Lower leg skin (tissue), 4 donors: ENCODE data around the gene TAP1. TPM values are rescaled to one million over a fixed set of nuclear protein-coding genes. Genes with fewer than 3 reads are reported as not detected.

ENCODE experiments used
- DNase-seq, 2 donors: peaks; one replicate each; pipeline ENCODE4 v3.0.0-alpha.2; 2019; ENCODE audit warnings: low spot score in 2 of 2
- H3K4me3 ChIP-seq: fragments of 200-600 bp; sonication (generic); 2 replicates; pipeline ENCODE4 v1.5.1; 2017; ENCODE audit warnings: mild to moderate bottlenecking, low read depth; ENCODE audit not compliant: poor library complexity, severe bottlenecking
- POLR2A ChIP-seq, 2 donors: fragments of 450-650 bp; IDR thresholded peaks; one replicate each; pipeline ENCODE4 v1.6.1; 2016 to 2017; ENCODE audit warnings: antibody characterized with exemption in 2 of 2, mild to moderate bottlenecking in 1 of 2, moderate library complexity in 1 of 2
- WGBS, 2 donors: methylation state at CpG; one replicate each; pipeline ENCODE4 v1.1.5; 2018; 5-methylcytosine and 5-hydroxymethylcytosine counted together
- intact Hi-C: fragments of 100-400 bp; cut with DNase I; formaldehyde crosslinking; loops from one replicate; pipeline ENCODE4 v1.15.0; 2023; ENCODE audit warnings: low total_unique reads
- total RNA-seq, 4 donors: library from RNA; depleted of rRNA; stranded (reverse); fragments of >200 nt; gene quantifications; one replicate each; pipeline ENCODE4 v1.1.0, GENCODE V29; 2016
- TF ChIP-seq, protein P1 (sequence below), 3 donors: fragments of 450-650 bp; IDR thresholded peaks; one replicate each; pipeline ENCODE4 v1.5.1; 2016; ENCODE audit warnings: antibody characterized with exemption in 3 of 3, mild to moderate bottlenecking in 3 of 3, moderate library complexity in 2 of 3

The TAP1 gene
- total RNA-seq, 4 donors from 2014 or later = 90.7 to 113 (median 105) TPM

DNA sequence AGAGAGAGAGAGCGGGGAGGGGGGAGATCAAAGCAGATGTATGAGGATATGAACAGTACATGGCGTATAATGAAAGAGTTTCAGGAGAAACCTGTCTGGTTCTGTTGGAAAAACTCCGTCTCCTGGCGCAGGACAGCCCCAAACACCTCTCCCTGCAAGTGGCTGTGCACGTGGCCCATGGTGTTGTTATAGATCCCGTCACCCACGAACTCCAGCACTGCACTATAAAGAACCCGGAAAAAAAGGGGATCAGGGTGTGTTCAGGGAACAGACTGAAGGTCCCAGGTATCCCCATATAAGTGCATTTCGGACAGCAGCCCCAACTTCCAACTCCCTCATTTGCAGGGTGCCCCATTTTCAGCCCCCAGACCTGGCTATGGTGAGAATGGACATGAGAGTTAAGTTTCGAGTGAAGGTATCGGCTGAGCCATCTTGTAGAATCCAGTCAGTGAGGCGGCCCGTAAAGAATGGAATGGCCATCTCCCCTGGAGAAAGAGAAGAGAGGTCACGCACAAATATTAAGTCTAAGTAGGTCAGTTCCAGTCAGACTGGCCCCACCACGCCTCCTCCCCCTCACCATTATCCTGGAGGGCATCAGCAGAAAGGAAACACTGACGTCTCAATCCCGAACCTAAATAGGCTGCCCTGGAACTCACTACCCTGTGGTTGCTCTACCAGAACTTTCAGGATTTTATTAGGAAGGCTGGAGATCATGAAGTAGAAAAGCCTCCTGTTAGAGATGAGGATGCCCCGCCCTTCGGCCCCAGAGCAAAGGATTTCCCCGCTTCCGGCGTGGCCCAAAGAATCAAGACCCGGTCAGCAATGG, 1.3 kb downstream of the TAP1 start:
- peak overlapping the region; percentile 90 for H3K4me3 ChIP-seq
- TF ChIP-seq POLR2A (IDR thresholded peaks at IDR 0.05) = no peak
- TF ChIP-seq, protein P1, sequence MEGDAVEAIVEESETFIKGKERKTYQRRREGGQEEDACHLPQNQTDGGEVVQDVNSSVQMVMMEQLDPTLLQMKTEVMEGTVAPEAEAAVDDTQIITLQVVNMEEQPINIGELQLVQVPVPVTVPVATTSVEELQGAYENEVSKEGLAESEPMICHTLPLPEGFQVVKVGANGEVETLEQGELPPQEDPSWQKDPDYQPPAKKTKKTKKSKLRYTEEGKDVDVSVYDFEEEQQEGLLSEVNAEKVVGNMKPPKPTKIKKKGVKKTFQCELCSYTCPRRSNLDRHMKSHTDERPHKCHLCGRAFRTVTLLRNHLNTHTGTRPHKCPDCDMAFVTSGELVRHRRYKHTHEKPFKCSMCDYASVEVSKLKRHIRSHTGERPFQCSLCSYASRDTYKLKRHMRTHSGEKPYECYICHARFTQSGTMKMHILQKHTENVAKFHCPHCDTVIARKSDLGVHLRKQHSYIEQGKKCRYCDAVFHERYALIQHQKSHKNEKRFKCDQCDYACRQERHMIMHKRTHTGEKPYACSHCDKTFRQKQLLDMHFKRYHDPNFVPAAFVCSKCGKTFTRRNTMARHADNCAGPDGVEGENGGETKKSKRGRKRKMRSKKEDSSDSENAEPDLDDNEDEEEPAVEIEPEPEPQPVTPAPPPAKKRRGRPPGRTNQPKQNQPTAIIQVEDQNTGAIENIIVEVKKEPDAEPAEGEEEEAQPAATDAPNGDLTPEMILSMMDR (IDR thresholded peaks at IDR 0.05) = no peak
- no peak for DNase-seq
- WGBS, 2 donors = 34 to 35% methylated on average over 23 of the region's 23 CpGs
- intact Hi-C loops = no loop called here

DNA sequence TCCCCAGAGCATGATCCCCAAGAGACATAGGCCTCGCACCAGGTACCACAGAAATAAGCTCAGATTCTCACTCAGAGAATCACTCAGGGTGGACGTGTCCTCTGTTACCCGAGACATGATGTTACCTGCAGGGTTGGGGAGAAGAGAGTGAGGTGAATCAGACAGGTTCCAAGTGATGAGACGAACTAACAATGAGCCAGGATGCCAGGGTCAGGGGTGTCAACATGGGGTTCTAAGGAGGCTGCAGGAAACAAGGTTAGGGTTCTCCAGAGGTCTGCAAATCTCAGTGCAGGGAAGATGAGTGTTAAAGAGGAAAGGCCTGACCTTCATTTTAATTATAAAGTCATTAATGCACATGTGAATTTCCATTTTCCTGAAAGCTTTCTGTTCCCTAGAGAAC, 2.5 kb downstream of the TAP1 start:
- TF ChIP-seq POLR2A (IDR thresholded peaks at IDR 0.05) = no peak
- TF ChIP-seq, protein P1 (IDR thresholded peaks at IDR 0.05) = no peak
- intact Hi-C loops = no loop called here
- 80 to 86% methylated on average over 4 of the region's 4 CpGs for WGBS, 2 donors
- no peak for DNase-seq
- no peak overlapping the region for H3K4me3 ChIP-seq

DNA sequence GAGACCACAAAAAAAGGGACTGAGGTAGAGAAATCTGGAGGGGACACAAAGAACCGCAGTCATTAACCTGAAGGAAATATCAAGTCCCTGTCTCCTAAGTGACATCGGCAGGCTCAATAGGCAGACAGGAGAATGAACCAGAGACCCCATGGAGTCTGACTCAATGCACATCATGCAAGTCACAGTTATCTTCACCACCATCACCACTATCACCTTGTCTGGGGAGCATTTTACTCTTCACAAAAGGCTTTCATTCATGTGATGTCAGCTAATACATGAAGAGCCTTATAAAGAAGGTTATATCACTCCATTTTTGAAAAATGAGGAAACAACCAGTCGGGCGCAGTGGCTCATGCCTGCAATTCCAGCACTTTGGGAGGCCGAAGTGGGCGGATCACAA, 4.4 kb downstream of the TAP1 start:
- WGBS, 2 donors = 76 to 85% methylated on average over 6 of the region's 6 CpGs
- no peak overlapping the region for H3K4me3 ChIP-seq
- DNase-seq = no peak
- intact Hi-C loops = no loop called here
- no peak for TF ChIP-seq POLR2A (IDR thresholded peaks at IDR 0.05)
- TF ChIP-seq, protein P1 (IDR thresholded peaks at IDR 0.05) = no peak

DNA sequence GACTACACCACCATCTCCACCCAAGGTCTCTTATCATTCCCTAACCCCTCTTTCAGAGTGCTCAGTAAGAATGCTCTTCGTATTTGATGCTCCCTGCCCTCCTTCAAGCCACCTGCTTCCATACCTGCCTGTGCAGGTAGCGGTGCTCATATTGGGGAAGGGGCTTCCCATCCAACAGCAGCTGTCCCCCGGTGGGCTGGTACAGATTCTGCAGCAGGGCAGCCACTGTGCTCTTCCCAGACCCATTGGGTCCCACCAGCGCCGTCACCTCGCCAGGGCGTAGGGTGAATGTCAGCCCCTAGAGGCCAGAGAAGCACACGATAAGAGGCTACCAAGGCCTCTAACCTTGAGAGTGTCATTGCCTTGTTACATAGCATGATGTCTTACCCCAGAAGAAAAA, 5.7 kb downstream of the TAP1 start:
- no peak for DNase-seq
- H3K4me3 ChIP-seq = no peak overlapping the region
- intact Hi-C loops = no loop called here
- 94 to 95% methylated on average over 8 of the region's 8 CpGs for WGBS, 2 donors
- TF ChIP-seq POLR2A (IDR thresholded peaks at IDR 0.05) = no peak
- TF ChIP-seq, protein P1 (IDR thresholded peaks at IDR 0.05) = no peak

- intact Hi-C loops = no loop called here
- 89 to 90% methylated on average over 10 of the region's 10 CpGs for WGBS, 2 donors
- TF ChIP-seq POLR2A (IDR thresholded peaks at IDR 0.05) = no peak
- TF ChIP-seq, protein P1 (IDR thresholded peaks at IDR 0.05) = no peak
- H3K4me3 ChIP-seq = no peak overlapping the region
- no peak for DNase-seq
These were observed 6.5 kb downstream of the TAP1 start for GRCh38 chr6:32847004-32847403.
